Measurements from ENCODE around the gene GPR35. TPM values are rescaled to one million over a fixed set of nuclear protein-coding genes. Genes with fewer than 3 reads are reported as not detected.

GPR35 gene
- total and polyA plus RNA-seq, 10 of the 15 experiments (the other 5 are each of a cell fraction or from before 2014, with no cell fraction given), result 0.14 to 1.6 (median 0.75) TPM; not detected in 3

GRCh38 chr2:240632306-240632721 is 7.0 kb downstream of the GPR35 start (continued):
- TF ChIP-seq SKIL (IDR thresholded peaks at IDR 0.05; ENCODE audit: low read depth, poor library complexity, severe bottlenecking) (no peak), HDGF (IDR thresholded peaks at IDR 0.05) (no peak), POLR2A (IDR thresholded peaks at IDR 0.05; ENCODE audit: low read depth, low read length) (no peak), ETV6 (conservative IDR thresholded peaks at IDR 0.05 in 1 of 2, IDR thresholded peaks at IDR 0.05 in 1 of 2; ENCODE audit: borderline replicate concordance in 1 of 2, low read depth in 1 of 2) (no peak), IRF3 (IDR thresholded peaks at IDR 0.05) (no peak), SUPT20H (IDR thresholded peaks at IDR 0.05; ENCODE audit: borderline replicate concordance, control insufficient read depth, low read depth, low read length) (no peak)

- FAIRE-seq, result no peak
- ChIA-PET POLR2A (no interaction called here), CTCF (no interaction called here), SMC1A (ENCODE audit: uncharacterized antibody, unreplicated experiment) (no interaction called here), RAD21 (ENCODE audit: unreplicated experiment) (no interaction called here)
- Histone ChIP-seq H2AFZ (ENCODE audit: control insufficient read depth, low read depth, low read length) (no peak overlapping the region), H3K9ac (ENCODE audit: control insufficient read depth, insufficient read depth, low read length) (no peak overlapping the region), H3K36me3 (ENCODE audit: control insufficient read depth in 2 of 2, insufficient read depth in 2 of 2, low read length in 1 of 2) (no peaks in the 10 kb centered on the region), H3K27ac (ENCODE audit: control insufficient read depth, insufficient read depth) (no peak overlapping the region), H3K4me2 (ENCODE audit: control insufficient read depth, insufficient read depth) (no peak overlapping the region), H3K27me3 (replicated peaks in 1 of 2; ENCODE audit: control insufficient read depth in 2 of 2, insufficient read depth in 2 of 2, low read length in 1 of 2) (no peaks in the 10 kb centered on the region), H3K4me1 (ENCODE audit: control insufficient read depth, insufficient read depth, low read length) (no peaks in the 10 kb centered on the region), H4K20me1 (ENCODE audit: control insufficient read depth, insufficient read depth) (no peaks in the 10 kb centered on the region), H3K9me3 (replicated peaks; ENCODE audit: control insufficient read depth, insufficient read depth, low read length) (peaks cover 2% of the 10 kb centered on the region; the same call in 1 of the 3 replicates), H3K4me3 (no peak overlapping the region), H3K79me2 (ENCODE audit: control insufficient read depth, insufficient read depth, low read length) (no peaks in the 10 kb centered on the region)
- in situ Hi-C loops (cut with MboI), result no loop called here
- no TSS peak for BruUV-seq (replicated peaks)
- no peak for ATAC-seq
- WGBS (ENCODE audit: insufficient coverage, insufficient replicate concordance, low lambda C conversion rate, missing lambda C conversion rate), result 19% methylated on average over 6 of the region's 6 CpGs
- intact Hi-C loops (cut with micrococcal nuclease; ENCODE audit: unreplicated experiment), result no loop called here
- no peak for DNase-seq (ENCODE audit: low read depth, low spot score)
- no peak for TF ChIP-seq RCOR1 (conservative IDR thresholded peaks at IDR 0.05; ENCODE audit: low read depth, low read length)
- TF ChIP-seq CBX3 (IDR thresholded peaks at IDR 0.05; ENCODE audit: borderline replicate concordance, low read depth), result no peak
- TF ChIP-seq WRNIP1 (IDR thresholded peaks at IDR 0.05; ENCODE audit: borderline replicate concordance, low read depth, low read length), result no peak
- TF ChIP-seq ELK1 (IDR thresholded peaks at IDR 0.05; ENCODE audit: low read depth, low read length), result no peak
- TF ChIP-seq TBL1XR1 (IDR thresholded peaks at IDR 0.05; ENCODE audit: low read depth, low read length), result no peak
- TF ChIP-seq YBX1 (IDR thresholded peaks at IDR 0.05), result no peak
- TF ChIP-seq MYC (IDR thresholded peaks at IDR 0.05; ENCODE audit: insufficient read depth, insufficient read length, insufficient replicate concordance, low read length, severe bottlenecking), result no peak
- no peak for TF ChIP-seq KAT2A (conservative IDR thresholded peaks at IDR 0.05; ENCODE audit: control insufficient read depth, low read depth, low read length)
- no peak for TF ChIP-seq POLR2A (IDR thresholded peaks at IDR 0.05; ENCODE audit: low read depth, low read length)
- TF ChIP-seq NRF1 (conservative IDR thresholded peaks at IDR 0.05; ENCODE audit: low read depth, low read length), result no peak
- TF ChIP-seq RUNX3 (IDR thresholded peaks at IDR 0.05; ENCODE audit: low read length), result no peak
- TF ChIP-seq SUPT20H (IDR thresholded peaks at IDR 0.05; ENCODE audit: borderline replicate concordance, control insufficient read depth, low read depth, low read length), result no peak
Measured at GRCh38 chr2:240635121-240635997, 10.1 kb downstream of the GPR35 start.

All from GM12878 (cell line).